HEK293T (cell line): ENCODE results near the gene PACRG.

ENCODE experiments used
- CTCF ChIA-PET: fragments of 350-600 bp; formaldehyde crosslinking; extraction: SDS; loops from one replicate; lab custom pipeline; 2021; ENCODE audit warnings: antibody characterized with exemption, inconsistent platforms; lab: Yijun Ruan, JAX
- POLR2A ChIA-PET: fragments of 350-600 bp; formaldehyde crosslinking; extraction: SDS; loops from one replicate; lab custom pipeline; 2020; ENCODE audit warnings: antibody characterized with exemption, inconsistent platforms; lab: Yijun Ruan, JAX
- DNase-seq: peaks from one replicate; pipeline ENCODE4 v3.0.0; 2012; ENCODE audit warnings: mixed read lengths; ENCODE audit errors: extremely low spot score
- ARNT ChIP-seq: fragments of 450-650 bp; IDR thresholded peaks from 2 replicates; pipeline ENCODE4 v1.6.1; 2017; ENCODE audit warnings: mild to moderate bottlenecking
- BHLHE40 ChIP-seq: fragments of 450-650 bp; IDR thresholded peaks from 2 replicates; pipeline ENCODE4 v1.6.1; 2016; ENCODE audit warnings: mild to moderate bottlenecking, moderate library complexity, borderline replicate concordance
- CTBP1 ChIP-seq: fragments of 450-650 bp; IDR thresholded peaks from 2 replicates; pipeline ENCODE4 v1.6.1; 2016; ENCODE audit warnings: borderline replicate concordance
- ELF4 ChIP-seq: fragments of 450-650 bp; IDR thresholded peaks from 2 replicates; pipeline ENCODE4 v1.6.1; 2017; ENCODE audit warnings: antibody characterized with exemption
- FOXA1 ChIP-seq: fragments of 450-650 bp; IDR thresholded peaks from 2 replicates; pipeline ENCODE4 v1.6.1; 2016; ENCODE audit warnings: mild to moderate bottlenecking
- FOXK2 ChIP-seq: fragments of 450-650 bp; IDR thresholded peaks from 2 replicates; pipeline ENCODE4 v1.6.1; 2016; ENCODE audit warnings: mild to moderate bottlenecking
- FOXM1 ChIP-seq: fragments of 450-650 bp; IDR thresholded peaks from 2 replicates; pipeline ENCODE4 v1.6.1; 2017; ENCODE audit warnings: mild to moderate bottlenecking, borderline replicate concordance
- HDGF ChIP-seq: fragments of 450-650 bp; IDR thresholded peaks from 2 replicates; pipeline ENCODE4 v1.6.1; 2017; ENCODE audit warnings: antibody characterized with exemption, borderline replicate concordance
- L3MBTL2 ChIP-seq: fragments of 450-650 bp; conservative IDR thresholded peaks from 2 replicates; pipeline ENCODE4 v1.6.1; 2016; ENCODE audit warnings: mild to moderate bottlenecking
- LEF1 ChIP-seq: fragments of 450-650 bp; IDR thresholded peaks from 2 replicates; pipeline ENCODE4 v1.6.1; 2017; ENCODE audit warnings: mild to moderate bottlenecking, borderline replicate concordance
- NFRKB ChIP-seq: fragments of 450-650 bp; IDR thresholded peaks from 2 replicates; pipeline ENCODE4 v1.6.1; 2016; ENCODE audit warnings: mild to moderate bottlenecking, moderate library complexity
- PKNOX1 ChIP-seq: fragments of 450-650 bp; IDR thresholded peaks from 2 replicates; pipeline ENCODE4 v1.6.1; 2016
- SP1 ChIP-seq: fragments of 450-650 bp; IDR thresholded peaks from 2 replicates; pipeline ENCODE4 v1.6.1; 2017
- SUZ12 ChIP-seq: fragments of 450-650 bp; IDR thresholded peaks from 2 replicates; pipeline ENCODE4 v1.6.1; 2016; ENCODE audit warnings: mild to moderate bottlenecking
- TARDBP ChIP-seq: fragments of 450-650 bp; IDR thresholded peaks from 2 replicates; pipeline ENCODE4 v1.6.1; 2016
- ZNF384 ChIP-seq: fragments of 450-650 bp; IDR thresholded peaks from 2 replicates; pipeline ENCODE4 v1.6.1; 2016

Gene PACRG

GRCh38 chr6:163346497-163346961 is 618.8 kb downstream of the PACRG start:
- TF ChIP-seq HDGF, result no peak
- TF ChIP-seq CTBP1, result no peak
- no peak for TF ChIP-seq ARNT
- TF ChIP-seq ZNF384, result no peak
- TF ChIP-seq TARDBP, result no peak
- no peak for TF ChIP-seq L3MBTL2
- TF ChIP-seq FOXK2, result no peak
- no peak for TF ChIP-seq SP1
- no peak for TF ChIP-seq BHLHE40
- TF ChIP-seq SUZ12, result no peak
- no peak for TF ChIP-seq NFRKB
- CTCF ChIA-PET, result no interaction called here
- no peak for DNase-seq
- POLR2A ChIA-PET, result no interaction called here

- POLR2A ChIA-PET, result no interaction called here
- CTCF ChIA-PET, result no interaction called here
- TF ChIP-seq ARNT (no peak), L3MBTL2 (no peak), TARDBP (no peak), NFRKB (no peak), ELF4 (no peak), SUZ12 (no peak), HDGF (no peak), FOXA1 (no peak), PKNOX1 (no peak), CTBP1 (no peak), FOXM1 (no peak), ZNF384 (no peak), FOXK2 (no peak)
- DNase-seq, result no peak
These were observed 619.3 kb downstream of the PACRG start for GRCh38 chr6:163347021-163347446.

GRCh38 chr6:163348789-163349680 is 621.3 kb downstream of the PACRG start:
- TF ChIP-seq ARNT (no peak), PKNOX1 (no peak), TARDBP (no peak), NFRKB (no peak), ELF4 (no peak), FOXK2 (no peak), SP1 (no peak), SUZ12 (no peak), BHLHE40 (no peak), ZNF384 (no peak), L3MBTL2 (no peak), FOXA1 (no peak), HDGF (no peak), LEF1 (no peak), FOXM1 (no peak), CTBP1 (no peak)
- no peak for DNase-seq
- CTCF ChIA-PET, result no interaction called here
- POLR2A ChIA-PET, result no interaction called here

- DNase-seq, result no peak
- TF ChIP-seq FOXM1, result no peak
- CTCF ChIA-PET, result no interaction called here
- POLR2A ChIA-PET, result no interaction called here
These were observed 621.9 kb downstream of the PACRG start for GRCh38 chr6:163349696-163350095.

GRCh38 chr6:163351013-163351412 is 623.2 kb downstream of the PACRG start:
- POLR2A ChIA-PET, result no interaction called here
- no peak for DNase-seq
- CTCF ChIA-PET, result no interaction called here
- TF ChIP-seq FOXA1, result no peak
- TF ChIP-seq ZNF384, result no peak
- no peak for TF ChIP-seq CTBP1
- no peak for TF ChIP-seq SUZ12
- no peak for TF ChIP-seq NFRKB
- TF ChIP-seq BHLHE40, result no peak
- no peak for TF ChIP-seq PKNOX1
- no peak for TF ChIP-seq L3MBTL2
- no peak for TF ChIP-seq ARNT
- no peak for TF ChIP-seq ELF4
- TF ChIP-seq SP1, result no peak
- no peak for TF ChIP-seq FOXM1
